Measurements from ENCODE around the gene ZNF608. TPM values are rescaled to one million over a fixed set of nuclear protein-coding genes. Genes with fewer than 3 reads are reported as not detected.

Gene ZNF608
- total and polyA plus RNA-seq, 2 experiments from 2014 or later, result 20.5 to 42.4 TPM

GRCh38 chr5:124754206-124754927 is 7.9 kb upstream of the ZNF608 start:
- peaks cover 38% of the 10 kb centered on the region for H3K4me1 Mint-ChIP-seq
- Histone ChIP-seq H3K27ac (ENCODE audit: low read depth) (no peak overlapping the region), H3K36me3 (ENCODE audit: insufficient read depth) (no peaks in the 10 kb centered on the region), H3K27me3 (ENCODE audit: insufficient read depth) (no peaks in the 10 kb centered on the region), H2AFZ (0 out of 2 replicates have a peak overlapping the region, but pooled peaks have one; percentile 4), H3K9me2 (ENCODE audit: insufficient read depth) (no peaks in the 10 kb centered on the region), H3F3A (replicated peaks; ENCODE audit: low read depth) (no peaks in the 10 kb centered on the region), H3K4me2 (no peak overlapping the region), H3K79me2 (replicated peaks; ENCODE audit: insufficient read depth) (no peaks in the 10 kb centered on the region), H3K4me3 (no peak overlapping the region), H3K4me1 (ENCODE audit: insufficient read depth) (peaks cover 30% of the 10 kb centered on the region), H4K20me1 (replicated peaks; ENCODE audit: insufficient read depth) (no peaks in the 10 kb centered on the region)
- no peak overlapping the region for H3K4me3 Mint-ChIP-seq
- DNase-seq (ENCODE audit: low spot score), result no peak
- no peaks in the 10 kb centered on the region for H3K9me3 Mint-ChIP-seq
- H3K27me3 Mint-ChIP-seq (ENCODE audit: insufficient read depth, low read depth, poor library complexity), result peaks cover 4% of the 10 kb centered on the region
- no peak for ATAC-seq
- 0 out of 2 replicates have a peak overlapping the region, but pooled peaks have one; percentile 14 for H3K27ac Mint-ChIP-seq
- TF ChIP-seq NANOG (IDR thresholded peaks at IDR 0.05; ENCODE audit: borderline replicate concordance) (no peak), CTCF (conservative IDR thresholded peaks at IDR 0.05; ENCODE audit: low read depth in 2 of 2) (no peak), EZH2 (IDR thresholded peaks at IDR 0.05; ENCODE audit: low read depth, unreplicated experiment) (no peak), STAT1 (IDR thresholded peaks at IDR 0.05; ENCODE audit: unreplicated experiment) (no peak), ZNF462 (CRISPR knock-in tag; IDR thresholded peaks at IDR 0.05) (no peak), CREB1 (CRISPR knock-in tag; IDR thresholded peaks at IDR 0.05; ENCODE audit: low read depth) (no peak), ZNF331 (CRISPR knock-in tag; IDR thresholded peaks at IDR 0.05; ENCODE audit: low read depth) (no peak), ZNF114 (CRISPR knock-in tag; IDR thresholded peaks at IDR 0.05) (no peak), REST (IDR thresholded peaks at IDR 0.05; ENCODE audit: unreplicated experiment) (no peak), JUNB (IDR thresholded peaks at IDR 0.05; ENCODE audit: unreplicated experiment) (no peak), ETS1 (IDR thresholded peaks at IDR 0.05) (no peak), EZH2phosphoT487 (IDR thresholded peaks at IDR 0.05; ENCODE audit: unreplicated experiment) (no peak)
- H3K36me3 Mint-ChIP-seq (ENCODE audit: low read depth), result peaks cover 2% of the 10 kb centered on the region; the same call in 2 of the 3 replicates

Data from GM23338 (cell line).